ENCODE measurements around the gene MXD1. TPM values are rescaled to one million over a fixed set of nuclear protein-coding genes. Genes with fewer than 3 reads are reported as not detected.

MXD1 gene
- total and polyA plus RNA-seq, 9 of the 15 experiments (the other 6 are each of a cell fraction or from before 2014, with no cell fraction given): 6.7 to 35.9 (median 11.0) TPM

DNA sequence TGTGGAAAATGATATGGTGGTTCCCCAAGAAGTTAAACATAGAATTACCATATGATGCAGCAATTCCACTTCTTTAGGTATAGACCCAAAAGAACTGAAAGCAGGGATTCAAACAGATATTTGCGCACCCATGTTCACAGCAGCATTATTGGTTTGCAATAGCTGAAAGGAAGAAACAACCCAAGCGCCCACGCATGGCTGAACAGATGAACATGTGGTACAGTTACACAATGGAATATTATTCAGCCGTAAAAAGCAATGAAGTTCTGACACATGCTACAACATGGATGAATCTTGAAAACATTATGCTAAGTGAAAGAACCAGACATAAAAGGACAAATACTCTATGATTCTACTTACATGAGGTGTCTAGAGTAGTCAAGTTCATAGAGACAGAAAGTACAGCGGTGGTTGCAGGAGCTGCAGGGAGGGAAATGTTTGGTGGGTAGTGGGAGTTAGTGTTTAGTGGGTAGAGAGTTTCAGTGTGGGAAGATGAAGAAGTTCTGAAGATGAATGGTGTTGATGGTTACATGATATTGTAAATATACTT, 73.3 kb downstream of the MXD1 start:
- Histone ChIP-seq H3K9me3 (replicated peaks; ENCODE audit: control insufficient read depth, insufficient read depth, low read depth, low read length) (no peaks in the 10 kb centered on the region), H3K36me3 (ENCODE audit: control insufficient read depth, insufficient read depth, low read length) (no peaks in the 10 kb centered on the region), H3K9ac (ENCODE audit: insufficient read depth in 1 of 2, low read depth in 2 of 2, low read length in 2 of 2) (no peak overlapping the region), H3K27me3 (ENCODE audit: control insufficient read depth in 2 of 2, insufficient read depth in 2 of 2, low read length in 2 of 2) (no peaks in the 10 kb centered on the region), H3K27ac (ENCODE audit: extremely low read depth, low read depth, low read length) (no peak overlapping the region), H2AFZ (ENCODE audit: low read depth, low read length) (no peak overlapping the region), H3K4me3 (no peak overlapping the region), H3K9me1 (ENCODE audit: control insufficient read depth, insufficient read depth, low read length) (no peaks in the 10 kb centered on the region), H3K4me2 (ENCODE audit: insufficient read depth, low read length) (no peak overlapping the region), H4K20me1 (replicated peaks; ENCODE audit: control insufficient read depth, insufficient read depth, low read length) (no peaks in the 10 kb centered on the region), H3K79me2 (ENCODE audit: control insufficient read depth, insufficient read depth, low read length) (no peaks in the 10 kb centered on the region), H3K4me1 (replicated peaks in 1 of 2; ENCODE audit: control insufficient read depth in 2 of 2, insufficient read depth in 2 of 2, low read length in 2 of 2) (peaks cover 0 to 13% of the 10 kb centered on the region in 2 experiments; a peak in 3 of 5 replicates)
- ChIA-PET CTCF (ENCODE audit: low intra/inter-chr PET ratio) (interaction anchor here (0.5 kb wide), 1 partner anchor 1016 kb away, joined by 3 read pairs; no protein-coding TSS in a partner anchor), POLR2A (interaction anchor here (0.8 kb wide), 1 partner anchor 8 kb away, joined by 3 read pairs; no protein-coding TSS in a partner anchor)
- intact Hi-C loops (cut with micrococcal nuclease): no loop called here
- 87% methylated on average over 5 of the region's 5 CpGs for WGBS (ENCODE audit: insufficient coverage, low coverage, missing lambda C conversion rate)
- DNase-seq (ENCODE audit: extremely low read depth in 1 of 4, low spot score in 3 of 4) (no peak), FAIRE-seq (no peak), ATAC-seq (no peak)
- in situ Hi-C loops (cut with MboI): no loop called here
- no TSS peak for BruUV-seq (replicated peaks)
- TF ChIP-seq, protein P1, sequence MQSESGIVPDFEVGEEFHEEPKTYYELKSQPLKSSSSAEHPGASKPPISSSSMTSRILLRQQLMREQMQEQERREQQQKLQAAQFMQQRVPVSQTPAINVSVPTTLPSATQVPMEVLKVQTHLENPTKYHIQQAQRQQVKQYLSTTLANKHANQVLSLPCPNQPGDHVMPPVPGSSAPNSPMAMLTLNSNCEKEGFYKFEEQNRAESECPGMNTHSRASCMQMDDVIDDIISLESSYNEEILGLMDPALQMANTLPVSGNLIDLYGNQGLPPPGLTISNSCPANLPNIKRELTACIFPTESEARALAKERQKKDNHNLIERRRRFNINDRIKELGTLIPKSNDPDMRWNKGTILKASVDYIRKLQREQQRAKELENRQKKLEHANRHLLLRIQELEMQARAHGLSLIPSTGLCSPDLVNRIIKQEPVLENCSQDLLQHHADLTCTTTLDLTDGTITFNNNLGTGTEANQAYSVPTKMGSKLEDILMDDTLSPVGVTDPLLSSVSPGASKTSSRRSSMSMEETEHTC (IDR thresholded peaks at IDR 0.05): no peak
- TF ChIP-seq, protein P2, sequence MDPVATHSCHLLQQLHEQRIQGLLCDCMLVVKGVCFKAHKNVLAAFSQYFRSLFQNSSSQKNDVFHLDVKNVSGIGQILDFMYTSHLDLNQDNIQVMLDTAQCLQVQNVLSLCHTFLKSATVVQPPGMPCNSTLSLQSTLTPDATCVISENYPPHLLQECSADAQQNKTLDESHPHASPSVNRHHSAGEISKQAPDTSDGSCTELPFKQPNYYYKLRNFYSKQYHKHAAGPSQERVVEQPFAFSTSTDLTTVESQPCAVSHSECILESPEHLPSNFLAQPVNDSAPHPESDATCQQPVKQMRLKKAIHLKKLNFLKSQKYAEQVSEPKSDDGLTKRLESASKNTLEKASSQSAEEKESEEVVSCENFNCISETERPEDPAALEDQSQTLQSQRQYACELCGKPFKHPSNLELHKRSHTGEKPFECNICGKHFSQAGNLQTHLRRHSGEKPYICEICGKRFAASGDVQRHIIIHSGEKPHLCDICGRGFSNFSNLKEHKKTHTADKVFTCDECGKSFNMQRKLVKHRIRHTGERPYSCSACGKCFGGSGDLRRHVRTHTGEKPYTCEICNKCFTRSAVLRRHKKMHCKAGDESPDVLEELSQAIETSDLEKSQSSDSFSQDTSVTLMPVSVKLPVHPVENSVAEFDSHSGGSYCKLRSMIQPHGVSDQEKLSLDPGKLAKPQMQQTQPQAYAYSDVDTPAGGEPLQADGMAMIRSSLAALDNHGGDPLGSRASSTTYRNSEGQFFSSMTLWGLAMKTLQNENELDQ (CRISPR knock-in tag; IDR thresholded peaks at IDR 0.05; ENCODE audit: borderline replicate concordance): no peak
- TF ChIP-seq MECOM (CRISPR knock-in tag; IDR thresholded peaks at IDR 0.05) (no peak), NR3C1 (CRISPR knock-in tag; IDR thresholded peaks at IDR 0.05) (no peak), CBX5 (IDR thresholded peaks at IDR 0.05; ENCODE audit: borderline replicate concordance, low read depth) (no peak), ZNF174 (CRISPR knock-in tag; IDR thresholded peaks at IDR 0.05) (no peak), RNF2 (IDR thresholded peaks at IDR 0.05) (no peak), CHD4 (IDR thresholded peaks at IDR 0.05; ENCODE audit: insufficient read depth, insufficient replicate concordance, low read depth, low read length, poor library complexity, severe bottlenecking) (no peak), NFIX (CRISPR knock-in tag; IDR thresholded peaks at IDR 0.05; ENCODE audit: low read depth) (no peak), CREB1 (IDR thresholded peaks at IDR 0.05) (no peak), CREB1 (CRISPR knock-in tag; IDR thresholded peaks at IDR 0.05) (no peak), NCOR1 (IDR thresholded peaks at IDR 0.05) (no peak), ZNF444 (CRISPR knock-in tag; IDR thresholded peaks at IDR 0.05) (no peak), CBX8 (IDR thresholded peaks at IDR 0.05; ENCODE audit: borderline replicate concordance, extremely low read depth, low read depth, low read length, poor library complexity, severe bottlenecking) (no peak), KDM2B (CRISPR knock-in tag; IDR thresholded peaks at IDR 0.05) (no peak), DIDO1 (tag; IDR thresholded peaks at IDR 0.05; ENCODE audit: low read depth) (no peak), ZNF12 (CRISPR knock-in tag; IDR thresholded peaks at IDR 0.05) (no peak)
- TF ChIP-seq, protein P3, sequence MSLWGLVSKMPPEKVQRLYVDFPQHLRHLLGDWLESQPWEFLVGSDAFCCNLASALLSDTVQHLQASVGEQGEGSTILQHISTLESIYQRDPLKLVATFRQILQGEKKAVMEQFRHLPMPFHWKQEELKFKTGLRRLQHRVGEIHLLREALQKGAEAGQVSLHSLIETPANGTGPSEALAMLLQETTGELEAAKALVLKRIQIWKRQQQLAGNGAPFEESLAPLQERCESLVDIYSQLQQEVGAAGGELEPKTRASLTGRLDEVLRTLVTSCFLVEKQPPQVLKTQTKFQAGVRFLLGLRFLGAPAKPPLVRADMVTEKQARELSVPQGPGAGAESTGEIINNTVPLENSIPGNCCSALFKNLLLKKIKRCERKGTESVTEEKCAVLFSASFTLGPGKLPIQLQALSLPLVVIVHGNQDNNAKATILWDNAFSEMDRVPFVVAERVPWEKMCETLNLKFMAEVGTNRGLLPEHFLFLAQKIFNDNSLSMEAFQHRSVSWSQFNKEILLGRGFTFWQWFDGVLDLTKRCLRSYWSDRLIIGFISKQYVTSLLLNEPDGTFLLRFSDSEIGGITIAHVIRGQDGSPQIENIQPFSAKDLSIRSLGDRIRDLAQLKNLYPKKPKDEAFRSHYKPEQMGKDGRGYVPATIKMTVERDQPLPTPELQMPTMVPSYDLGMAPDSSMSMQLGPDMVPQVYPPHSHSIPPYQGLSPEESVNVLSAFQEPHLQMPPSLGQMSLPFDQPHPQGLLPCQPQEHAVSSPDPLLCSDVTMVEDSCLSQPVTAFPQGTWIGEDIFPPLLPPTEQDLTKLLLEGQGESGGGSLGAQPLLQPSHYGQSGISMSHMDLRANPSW (CRISPR knock-in tag; IDR thresholded peaks at IDR 0.05): no peak

All from K562 (cell line).